A673 (cell line): ENCODE data around the gene ZNF571. TPM values are rescaled to one million over a fixed set of nuclear protein-coding genes. Genes with fewer than 3 reads are reported as not detected.

Experiments
- BruUV-seq: library from RNA; stranded (reverse); fragments of 400-500 nt; replicated peaks from 2 replicates; lab custom pipeline; 2021; lab: Mats Ljungman, UMichigan
- CTCF ChIA-PET: fragments of 300-600 bp; sonication (Branson Sonifier 250); formaldehyde crosslinking; loops from one replicate; lab custom pipeline; 2022; ENCODE audit warnings: antibody characterized with exemption; lab: Charles Lee
- POLR2A ChIA-PET: fragments of 300-600 bp; sonication (Branson Sonifier 250); formaldehyde crosslinking; loops from one replicate; lab custom pipeline; 2022; ENCODE audit warnings: antibody characterized with exemption; ENCODE audit not compliant: low non-redundant PET; lab: Charles Lee
- DNase-seq: peaks from one replicate; pipeline ENCODE4 v3.0.0-alpha.2; 2015; ENCODE audit warnings: low spot score
- H3K27ac ChIP-seq: fragments of 200-600 bp; sonication (generic); 2 replicates; pipeline ENCODE4 v1.5.1; 2016; ENCODE audit warnings: mixed run types, low read depth, mild to moderate bottlenecking, mixed read lengths, antibody characterized with exemption, low read length; ENCODE audit not compliant: poor library complexity, severe bottlenecking
- H3K27me3 ChIP-seq: fragments of 200-600 bp; sonication (generic); replicated peaks from 2 replicates; pipeline ENCODE4 v1.6.1; 2017; ENCODE audit warnings: mixed run types, low read depth, mild to moderate bottlenecking, mixed read lengths, antibody characterized with exemption, low read length; ENCODE audit not compliant: insufficient read depth, poor library complexity
- H3K36me3 ChIP-seq: fragments of 200-600 bp; sonication (generic); 2 replicates; pipeline ENCODE4 v1.6.1; 2016; ENCODE audit warnings: mixed run types, mild to moderate bottlenecking, mixed read lengths, antibody characterized with exemption, low read length; ENCODE audit not compliant: insufficient read depth, poor library complexity, severe bottlenecking
- H3K4me1 ChIP-seq: fragments of 200-600 bp; sonication (generic); 2 replicates; pipeline ENCODE4 v1.6.1; 2017; ENCODE audit warnings: mixed run types, mild to moderate bottlenecking, mixed read lengths, antibody characterized with exemption, low read length; ENCODE audit not compliant: insufficient read depth, poor library complexity, severe bottlenecking
- H3K4me3 ChIP-seq: fragments of 200-600 bp; sonication (generic); 2 replicates; pipeline ENCODE4 v1.5.1; 2016; ENCODE audit warnings: low read depth, mixed run types, mild to moderate bottlenecking, mixed read lengths, low read length; ENCODE audit not compliant: poor library complexity, severe bottlenecking
- H3K9me3 ChIP-seq: fragments of 200-600 bp; sonication (generic); 2 replicates; pipeline ENCODE4 v1.6.1; 2016; ENCODE audit warnings: mixed run types, low read depth, mild to moderate bottlenecking, mixed read lengths, antibody characterized with exemption, low read length; ENCODE audit not compliant: poor library complexity, severe bottlenecking
- EZH2 ChIP-seq: fragments of 200-600 bp; sonication (generic); IDR thresholded peaks from 2 replicates; pipeline ENCODE4 v1.6.1; 2017; ENCODE audit warnings: borderline replicate concordance, low read depth, mild to moderate bottlenecking, mixed read lengths, antibody characterized with exemption, low read length; ENCODE audit not compliant: poor library complexity, severe bottlenecking
- intact Hi-C: fragments of 100-400 bp; cut with micrococcal nuclease; formaldehyde crosslinking; loops from one replicate; pipeline ENCODE4 v1.10.0; 2022; ENCODE audit not compliant: unreplicated experiment
- total RNA-seq: library from RNA; stranded (reverse); gene quantifications from 2 replicates; pipeline ENCODE4 v1.2.3, GENCODE V29; 2021
- TF ChIP-seq, protein P1 (sequence below): fragments of 300-800, 200-600 bp; sonication (generic); conservative IDR thresholded peaks from 2 replicates; pipeline ENCODE4 v1.5.1; 2017; ENCODE audit warnings: low read depth, mild to moderate bottlenecking, antibody characterized with exemption, low read length, moderate library complexity, mixed read lengths

ZNF571 gene
- total RNA-seq, 1 experiment from 2014 or later, result 3.9 TPM

DNA sequence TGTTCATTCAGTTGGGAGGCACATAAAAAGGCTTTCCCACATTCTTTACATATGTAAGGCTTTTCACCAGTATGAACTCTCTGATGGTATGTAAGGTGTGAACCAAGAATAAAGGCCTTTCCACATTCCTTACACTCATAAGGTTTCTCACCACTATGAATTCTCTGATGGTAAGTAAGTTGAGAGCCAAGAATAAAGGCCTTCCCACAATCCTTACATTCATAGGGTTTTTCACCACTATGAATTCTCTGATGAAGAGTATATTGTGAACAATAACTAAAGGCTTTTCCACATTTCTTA, 29.3 kb downstream of the ZNF571 start:
- ChIA-PET CTCF (no interaction called here), POLR2A (no interaction called here)
- TF ChIP-seq EZH2, result no peak
- TF ChIP-seq, protein P1, sequence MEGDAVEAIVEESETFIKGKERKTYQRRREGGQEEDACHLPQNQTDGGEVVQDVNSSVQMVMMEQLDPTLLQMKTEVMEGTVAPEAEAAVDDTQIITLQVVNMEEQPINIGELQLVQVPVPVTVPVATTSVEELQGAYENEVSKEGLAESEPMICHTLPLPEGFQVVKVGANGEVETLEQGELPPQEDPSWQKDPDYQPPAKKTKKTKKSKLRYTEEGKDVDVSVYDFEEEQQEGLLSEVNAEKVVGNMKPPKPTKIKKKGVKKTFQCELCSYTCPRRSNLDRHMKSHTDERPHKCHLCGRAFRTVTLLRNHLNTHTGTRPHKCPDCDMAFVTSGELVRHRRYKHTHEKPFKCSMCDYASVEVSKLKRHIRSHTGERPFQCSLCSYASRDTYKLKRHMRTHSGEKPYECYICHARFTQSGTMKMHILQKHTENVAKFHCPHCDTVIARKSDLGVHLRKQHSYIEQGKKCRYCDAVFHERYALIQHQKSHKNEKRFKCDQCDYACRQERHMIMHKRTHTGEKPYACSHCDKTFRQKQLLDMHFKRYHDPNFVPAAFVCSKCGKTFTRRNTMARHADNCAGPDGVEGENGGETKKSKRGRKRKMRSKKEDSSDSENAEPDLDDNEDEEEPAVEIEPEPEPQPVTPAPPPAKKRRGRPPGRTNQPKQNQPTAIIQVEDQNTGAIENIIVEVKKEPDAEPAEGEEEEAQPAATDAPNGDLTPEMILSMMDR, result no peak
- Histone ChIP-seq H3K27ac (no peak overlapping the region), H3K27me3 (no peaks in the 10 kb centered on the region), H3K36me3 (peaks cover 13% of the 10 kb centered on the region), H3K4me1 (no peaks in the 10 kb centered on the region), H3K9me3 (peaks cover 80% of the 10 kb centered on the region), H3K4me3 (no peak overlapping the region)
- no peak for DNase-seq
- no TSS peak for BruUV-seq
- intact Hi-C loops, result no loop called here

DNA sequence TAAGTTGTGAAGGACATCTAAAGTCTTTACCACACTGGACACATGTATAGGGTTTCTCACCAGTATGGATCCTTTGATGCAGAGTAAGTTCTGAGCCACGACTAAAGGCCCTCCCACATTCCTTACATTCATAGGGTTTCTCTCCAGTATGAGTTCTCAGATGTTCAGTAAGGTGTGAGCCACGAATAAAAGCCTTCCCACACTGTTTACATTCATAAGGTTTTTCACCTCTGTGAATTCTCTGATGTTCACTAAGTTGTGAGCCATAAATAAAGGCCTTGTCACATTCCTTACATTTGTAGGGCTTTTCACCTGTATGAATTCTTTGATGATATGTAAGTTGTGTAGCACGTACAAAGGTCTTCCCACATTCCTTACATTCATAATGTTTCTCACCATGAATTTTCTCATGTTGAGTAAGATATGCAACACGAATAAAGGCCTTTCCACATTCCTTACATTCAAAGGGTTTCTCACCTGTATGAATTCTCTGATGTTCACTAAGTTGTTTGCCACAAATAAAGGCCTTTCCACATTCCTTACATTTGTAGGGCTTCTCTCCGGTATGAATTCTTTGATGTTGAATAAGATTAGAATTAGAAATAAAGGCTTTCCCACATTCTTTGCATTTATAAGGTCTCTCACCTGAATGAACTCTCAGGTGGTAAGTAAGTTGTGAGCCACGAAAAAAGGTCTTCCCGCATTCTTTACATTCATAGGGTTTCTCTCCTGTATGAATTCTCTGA, 29.8 kb downstream of the ZNF571 start:
- no peak overlapping the region for H3K27ac ChIP-seq
- intact Hi-C loops, result no loop called here
- no peak for DNase-seq
- BruUV-seq, result no TSS peak
- H3K9me3 ChIP-seq, result peaks cover 81% of the 10 kb centered on the region
- TF ChIP-seq, protein P1, result no peak
- no peak for TF ChIP-seq EZH2
- no peaks in the 10 kb centered on the region for H3K4me1 ChIP-seq
- CTCF ChIA-PET, result no interaction called here
- POLR2A ChIA-PET, result no interaction called here
- H3K36me3 ChIP-seq, result peaks cover 13% of the 10 kb centered on the region
- H3K27me3 ChIP-seq, result no peaks in the 10 kb centered on the region
- no peak overlapping the region for H3K4me3 ChIP-seq

DNA sequence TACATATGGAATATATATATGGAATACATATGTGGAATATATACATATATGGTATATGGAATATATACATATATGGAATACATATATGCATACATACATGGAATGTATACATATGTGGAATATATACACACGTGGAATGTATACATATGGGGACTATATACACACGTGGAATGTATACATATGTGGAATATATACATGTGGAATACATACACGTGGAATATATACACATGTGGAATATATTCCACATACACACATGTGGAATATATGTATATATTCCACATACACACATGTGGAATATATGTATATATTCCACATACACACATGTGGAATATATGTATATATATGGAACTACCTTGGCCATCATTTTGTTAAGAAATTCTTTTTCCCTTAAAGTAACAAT, 31.1 kb downstream of the ZNF571 start:
- DNase-seq, result no peak
- TF ChIP-seq, protein P1, result no peak
- TF ChIP-seq EZH2, result no peak
- BruUV-seq, result no TSS peak
- Histone ChIP-seq H3K4me1 (no peaks in the 10 kb centered on the region), H3K4me3 (no peak overlapping the region), H3K9me3 (peaks cover 88% of the 10 kb centered on the region), H3K27me3 (no peaks in the 10 kb centered on the region), H3K27ac (no peak overlapping the region), H3K36me3 (peaks cover 13% of the 10 kb centered on the region)
- intact Hi-C loops, result no loop called here
- ChIA-PET CTCF (no interaction called here), POLR2A (no interaction called here)
